Esophagus squamous epithelium (tissue), 4 donors: ENCODE measurements around the gene ARPC3.

Experiments
- CTCF ChIP-seq, 6 experiments: fragments of 450-650 bp in 4 of 6; fragments of 200-600 bp in 2 of 6; sonication (generic) in 2 of 6; IDR thresholded peaks; one replicate each; pipeline ENCODE4 v1.5.1; 2016 to 2019; ENCODE audit warnings: antibody characterized with exemption in 6 of 6, mild to moderate bottlenecking in 4 of 6, moderate library complexity in 4 of 6
- POLR2A ChIP-seq, 4 donors: fragments of 450-650 bp; IDR thresholded peaks; one replicate each; pipeline ENCODE4 v1.6.1; 2017; ENCODE audit warnings: antibody characterized with exemption in 4 of 4, mild to moderate bottlenecking in 4 of 4, moderate library complexity in 3 of 4

- no peak for TF ChIP-seq CTCF (IDR thresholded peaks at IDR 0.05)
- TF ChIP-seq POLR2A (IDR thresholded peaks at IDR 0.05) = no peak
These were observed 5.7 kb downstream of the ARPC3 start for GRCh38 chr12:110444455-110444854.
